Smooth muscle cell (in vitro differentiated cells): ENCODE results near the gene PFDN6. TPM values are rescaled to one million over a fixed set of nuclear protein-coding genes. Genes with fewer than 3 reads are reported as not detected.
"Not testable (repeated sequence)": the region's sequence is repeated elsewhere in the genome, so short reads cannot be mapped to it uniquely, and the experiment has no call there.

Experiments
- DNase-seq: peaks from one replicate; lab custom pipeline; 2025; ENCODE audit not compliant: unreplicated experiment; lab: John Stamatoyannopoulos, UW
- H2AFZ ChIP-seq: fragments of 200-600 bp; sonication (generic); 2 replicates; pipeline ENCODE4 v1.6.0; 2016; ENCODE audit warnings: antibody characterized with exemption, low read depth, mild to moderate bottlenecking
- H3F3A ChIP-seq: fragments of 200-600 bp; sonication (generic); 2 replicates; pipeline ENCODE4 v1.6.0; 2017; ENCODE audit warnings: antibody characterized with exemption, low read depth
- H3K27ac ChIP-seq: fragments of 200-600 bp; sonication (generic); 2 replicates; pipeline ENCODE4 v1.5.1; 2016; ENCODE audit warnings: low read depth, mild to moderate bottlenecking
- H3K27me3 ChIP-seq: fragments of 200-600 bp; sonication (generic); 2 replicates; pipeline ENCODE4 v1.6.1; 2016; ENCODE audit warnings: low read depth, mild to moderate bottlenecking
- H3K36me3 ChIP-seq: fragments of 200-600 bp; sonication (generic); 2 replicates; pipeline ENCODE4 v1.5.1; 2016; ENCODE audit warnings: low read depth
- H3K4me1 ChIP-seq: fragments of 200-600 bp; sonication (generic); 2 replicates; pipeline ENCODE4 v1.5.1; 2016; ENCODE audit warnings: low read depth
- H3K4me2 ChIP-seq: fragments of 200-600 bp; sonication (generic); 2 replicates; pipeline ENCODE4 v1.6.0; 2016; ENCODE audit warnings: mild to moderate bottlenecking
- H3K4me3 ChIP-seq: fragments of 200-600 bp; sonication (generic); 2 replicates; pipeline ENCODE4 v1.5.1; 2016; ENCODE audit warnings: mild to moderate bottlenecking
- H3K79me2 ChIP-seq: fragments of 200-600 bp; sonication (generic); 2 replicates; pipeline ENCODE4 v1.6.0; 2016; ENCODE audit warnings: low read depth, mild to moderate bottlenecking
- H3K9ac ChIP-seq: fragments of 200-600 bp; sonication (generic); 2 replicates; pipeline ENCODE4 v1.6.0; 2016; ENCODE audit warnings: low read depth
- H3K9me3 ChIP-seq: fragments of 200-600 bp; sonication (generic); replicated peaks from 2 replicates; pipeline ENCODE4 v1.5.1; 2016; ENCODE audit warnings: low read depth
- H4K20me1 ChIP-seq: fragments of 200-600 bp; sonication (generic); 2 replicates; pipeline ENCODE4 v1.6.0; 2016; ENCODE audit warnings: low read depth
- WGBS: methylation state at CpG from one replicate; pipeline ENCODE4 v1.1.7; 2016; ENCODE audit warnings: low lambda C conversion rate; 5-methylcytosine and 5-hydroxymethylcytosine counted together
- polyA plus RNA-seq: library from polyadenylated mRNA; unstranded; fragments of >200 nt; fragmentation: Nextera tagmentation; extraction: Ambion mirVana; gene quantifications from 2 replicates; pipeline ENCODE4 v1.2.1, GENCODE V29; 2016
- total RNA-seq: library from RNA; depleted of rRNA; stranded (reverse); fragments of >200 nt; gene quantifications from 2 replicates; pipeline ENCODE4 v1.2.3, GENCODE V29; 2014
- TF ChIP-seq, protein P1 (sequence below): fragments of 200-600 bp; sonication (generic); IDR thresholded peaks from 2 replicates; pipeline ENCODE4 v1.5.1; 2017; ENCODE audit warnings: borderline replicate concordance, mild to moderate bottlenecking, antibody characterized with exemption; ENCODE audit not compliant: insufficient read depth, poor library complexity, severe bottlenecking

Gene PFDN6
- total and polyA plus RNA-seq, 2 experiments from 2014 or later = 23.1 to 33.8 TPM

DNA sequence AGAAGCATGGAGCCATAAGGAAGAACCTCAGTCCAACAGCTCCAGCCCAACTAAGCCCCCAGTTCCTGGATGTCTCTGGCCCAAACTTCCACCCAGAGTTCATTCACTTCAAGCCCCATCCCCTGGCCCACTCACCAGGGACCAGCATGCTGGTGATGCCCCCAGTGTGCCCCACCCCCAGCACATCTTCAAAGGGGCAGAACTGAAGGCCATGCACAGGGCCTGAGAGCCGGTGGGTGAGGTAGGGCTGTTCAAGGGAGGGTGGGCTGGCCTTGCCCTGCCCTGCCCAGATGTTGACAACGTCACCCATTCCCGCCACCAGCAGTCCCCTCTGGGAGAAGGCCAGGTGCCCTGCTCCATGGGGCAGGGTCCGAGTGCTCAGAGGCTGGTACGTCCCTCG, 8.9 kb upstream of the PFDN6 start:
- H3K9ac ChIP-seq = no peak overlapping the region
- TF ChIP-seq, protein P1, sequence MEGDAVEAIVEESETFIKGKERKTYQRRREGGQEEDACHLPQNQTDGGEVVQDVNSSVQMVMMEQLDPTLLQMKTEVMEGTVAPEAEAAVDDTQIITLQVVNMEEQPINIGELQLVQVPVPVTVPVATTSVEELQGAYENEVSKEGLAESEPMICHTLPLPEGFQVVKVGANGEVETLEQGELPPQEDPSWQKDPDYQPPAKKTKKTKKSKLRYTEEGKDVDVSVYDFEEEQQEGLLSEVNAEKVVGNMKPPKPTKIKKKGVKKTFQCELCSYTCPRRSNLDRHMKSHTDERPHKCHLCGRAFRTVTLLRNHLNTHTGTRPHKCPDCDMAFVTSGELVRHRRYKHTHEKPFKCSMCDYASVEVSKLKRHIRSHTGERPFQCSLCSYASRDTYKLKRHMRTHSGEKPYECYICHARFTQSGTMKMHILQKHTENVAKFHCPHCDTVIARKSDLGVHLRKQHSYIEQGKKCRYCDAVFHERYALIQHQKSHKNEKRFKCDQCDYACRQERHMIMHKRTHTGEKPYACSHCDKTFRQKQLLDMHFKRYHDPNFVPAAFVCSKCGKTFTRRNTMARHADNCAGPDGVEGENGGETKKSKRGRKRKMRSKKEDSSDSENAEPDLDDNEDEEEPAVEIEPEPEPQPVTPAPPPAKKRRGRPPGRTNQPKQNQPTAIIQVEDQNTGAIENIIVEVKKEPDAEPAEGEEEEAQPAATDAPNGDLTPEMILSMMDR = no peak
- peaks cover 10% of the 10 kb centered on the region for H4K20me1 ChIP-seq
- no peak overlapping the region for H3K4me2 ChIP-seq
- peaks cover 12% of the 10 kb centered on the region for H3K4me1 ChIP-seq
- no peak overlapping the region for H3K27ac ChIP-seq
- no peak overlapping the region for H3K4me3 ChIP-seq
- WGBS = 98% methylated on average over 6 of the region's 6 CpGs
- no peak overlapping the region for H2AFZ ChIP-seq
- no peaks in the 10 kb centered on the region for H3K27me3 ChIP-seq
- H3K79me2 ChIP-seq = peaks cover 6% of the 10 kb centered on the region
- DNase-seq = no peak
- H3F3A ChIP-seq = peaks cover 11% of the 10 kb centered on the region
- no peaks in the 10 kb centered on the region for H3K9me3 ChIP-seq
- no peaks in the 10 kb centered on the region for H3K36me3 ChIP-seq

DNA sequence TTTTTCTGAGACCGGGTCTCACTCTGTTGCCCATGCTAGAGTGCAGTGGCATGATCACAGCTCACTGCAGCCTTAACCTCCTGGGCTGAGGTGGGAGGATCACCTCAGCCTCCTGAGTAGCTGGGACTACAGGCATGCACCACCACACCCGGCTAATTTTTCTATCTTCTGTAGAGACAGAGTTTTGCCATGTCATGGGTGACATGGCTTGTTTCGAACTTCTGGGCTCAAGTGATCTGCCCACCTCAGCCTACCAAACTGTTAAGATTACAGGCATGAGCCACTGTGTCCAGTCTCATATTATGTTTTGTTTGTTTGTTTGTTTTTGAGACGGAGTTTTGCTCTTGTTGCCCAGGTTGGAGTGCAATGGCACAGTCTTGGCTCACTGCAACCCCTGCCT, 4.2 kb upstream of the PFDN6 start:
- WGBS = 96% methylated on average over 4 of the region's 4 CpGs
- peaks cover 37% of the 10 kb centered on the region for H3K79me2 ChIP-seq
- not testable (repeated sequence) for H3K36me3 ChIP-seq, H3K4me3 ChIP-seq, DNase-seq, H3F3A ChIP-seq, H3K27me3 ChIP-seq, H3K4me2 ChIP-seq, H3K9ac ChIP-seq, H3K27ac ChIP-seq, H3K4me1 ChIP-seq, H2AFZ ChIP-seq, H3K9me3 ChIP-seq, H4K20me1 ChIP-seq

DNA sequence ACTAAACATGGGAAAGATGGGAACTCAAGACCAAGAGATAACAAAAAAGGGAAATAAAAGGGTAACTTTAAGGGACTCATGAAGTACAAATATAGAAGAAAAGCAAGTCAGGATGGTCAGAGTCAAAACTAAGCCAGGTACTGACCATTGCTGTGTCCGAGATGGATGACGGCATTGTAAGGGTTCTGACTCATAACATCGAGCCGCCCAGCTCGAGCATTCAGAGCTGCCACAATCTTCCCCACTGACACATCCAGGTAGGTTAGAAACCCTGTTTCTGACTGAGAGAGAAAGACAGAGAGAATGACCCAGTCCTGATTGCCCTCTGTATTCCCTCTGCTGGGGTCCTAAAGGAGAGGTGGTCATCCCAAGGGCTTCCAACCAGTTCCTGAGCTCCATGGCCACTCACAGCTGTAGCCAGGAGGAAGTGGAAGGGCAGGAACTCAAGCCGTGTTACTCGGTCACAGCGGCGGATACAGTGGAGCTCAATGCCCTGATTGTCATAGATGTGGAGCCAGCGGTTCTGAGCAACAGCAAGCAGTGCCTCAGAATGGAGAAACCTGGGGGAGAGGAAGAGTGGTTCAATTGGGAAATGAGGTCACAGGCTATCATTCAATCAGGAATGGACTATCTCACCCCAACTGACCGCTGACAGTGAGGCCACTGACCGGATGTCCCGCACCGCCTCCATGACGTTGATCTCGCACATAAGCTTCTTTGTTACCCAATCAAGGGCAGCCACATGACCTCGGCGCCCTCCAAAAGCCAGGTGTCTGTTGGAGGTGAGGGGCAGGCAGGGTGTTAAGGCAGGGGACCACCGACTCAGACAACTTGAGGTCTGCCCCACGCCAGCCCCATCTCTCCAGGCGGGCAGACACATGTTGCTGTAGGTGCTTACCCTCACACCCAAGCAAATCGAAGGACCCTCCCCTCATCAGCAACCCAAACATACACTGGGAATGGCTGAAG, 2.2 kb upstream of the PFDN6 start:
- no peak overlapping the region for H3K9ac ChIP-seq
- no peak overlapping the region for H3K4me3 ChIP-seq
- H2AFZ ChIP-seq = no peak overlapping the region
- no peaks in the 10 kb centered on the region for H3K27me3 ChIP-seq
- 94% methylated on average over 22 of the region's 22 CpGs for whole genome bisulfite sequencing
- TF ChIP-seq, protein P1 = no peak
- no peak for DNase-seq
- H3K36me3 ChIP-seq = no peaks in the 10 kb centered on the region
- H3K4me2 ChIP-seq = peak overlapping the region; percentile 94
- no peaks in the 10 kb centered on the region for H3K9me3 ChIP-seq
- no peaks in the 10 kb centered on the region for H4K20me1 ChIP-seq
- H3K79me2 ChIP-seq = peaks cover 41% of the 10 kb centered on the region
- H3K27ac ChIP-seq = no peak overlapping the region
- H3F3A ChIP-seq = peaks cover 6% of the 10 kb centered on the region
- H3K4me1 ChIP-seq = peaks cover 13% of the 10 kb centered on the region

DNA sequence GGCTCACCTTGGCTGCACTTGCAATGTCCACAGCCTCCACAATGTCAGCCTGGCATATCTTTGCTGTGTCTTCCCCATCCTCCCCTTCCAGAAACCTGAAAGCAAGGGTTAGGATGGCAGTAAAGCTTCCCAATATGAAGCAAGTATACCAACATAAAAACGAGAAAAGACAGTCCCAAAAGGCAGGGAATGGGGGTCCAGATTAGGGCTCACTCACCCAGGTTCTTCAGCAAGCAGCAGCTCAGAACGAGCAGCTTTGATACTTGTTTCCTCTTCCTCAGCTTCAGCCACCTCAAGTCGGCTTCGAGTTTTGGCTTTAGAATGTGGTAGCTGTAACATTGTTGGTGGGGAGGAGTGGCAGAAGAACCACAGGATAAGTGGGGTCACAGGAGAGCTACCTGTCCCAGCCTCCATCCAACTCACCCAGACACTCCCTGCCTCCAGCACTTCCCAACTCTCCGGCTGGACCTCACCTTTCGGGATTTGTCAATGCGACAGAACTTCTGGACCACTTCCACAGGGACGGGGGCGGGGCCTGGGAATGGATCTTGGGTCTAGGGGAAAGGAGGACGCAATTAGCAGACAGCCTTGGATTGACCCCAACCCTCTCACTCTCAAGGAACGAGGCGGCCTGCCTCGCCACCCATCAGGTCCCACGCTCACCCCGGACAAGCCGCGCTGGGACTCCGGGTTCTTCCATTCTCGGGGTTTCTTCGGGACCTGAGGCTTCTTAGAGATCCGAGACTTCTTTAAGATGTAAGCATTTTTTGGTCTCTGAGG, 1.1 kb upstream of the PFDN6 start:
- peaks cover 13% of the 10 kb centered on the region for H3K4me1 ChIP-seq
- TF ChIP-seq, protein P1 = no peak
- H3K9me3 ChIP-seq = no peaks in the 10 kb centered on the region
- peaks cover 15% of the 10 kb centered on the region for H3F3A ChIP-seq
- H2AFZ ChIP-seq = peak overlapping the region; percentile 91
- peaks cover 41% of the 10 kb centered on the region for H3K79me2 ChIP-seq
- H3K36me3 ChIP-seq = no peaks in the 10 kb centered on the region
- peak overlapping the region; percentile 94 for H3K4me2 ChIP-seq
- H3K9ac ChIP-seq = peak overlapping the region; percentile 83
- H3K4me3 ChIP-seq = peak overlapping the region; percentile 70
- H3K27ac ChIP-seq = peak overlapping the region; percentile 36
- no peaks in the 10 kb centered on the region for H3K27me3 ChIP-seq
- WGBS = 24% methylated on average over 21 of the region's 21 CpGs
- DNase-seq = no peak
- H4K20me1 ChIP-seq = no peaks in the 10 kb centered on the region
